Osteoblast (primary cell): ENCODE measurements around the gene COL13A1. TPM values are rescaled to one million over a fixed set of nuclear protein-coding genes. Genes with fewer than 3 reads are reported as not detected.

Experiments used
- DNase-seq: peaks from one replicate; pipeline ENCODE4 v3.0.0; 2011; ENCODE audit warnings: low spot score, mixed read lengths; ENCODE audit not compliant: insufficient read length; ENCODE audit errors: missing footprints
- H2AFZ ChIP-seq: 2 replicates; pipeline ENCODE4 v1.6.0; 2011; ENCODE audit warnings: mild to moderate bottlenecking, low read length
- H3K27ac ChIP-seq: 2 replicates; pipeline ENCODE4 v1.5.1; 2011; ENCODE audit warnings: mild to moderate bottlenecking, low read depth, low read length, moderate library complexity
- H3K27me3 ChIP-seq: 2 replicates; pipeline ENCODE4 v1.6.0; 2012; ENCODE audit warnings: mild to moderate bottlenecking, control low read depth, inconsistent platforms, low read length, moderate library complexity; ENCODE audit not compliant: insufficient read depth
- H3K36me3 ChIP-seq: 2 replicates; pipeline ENCODE4 v1.5.1; 2011; ENCODE audit warnings: mild to moderate bottlenecking, low read length, control low read depth, moderate library complexity; ENCODE audit not compliant: insufficient read depth
- H3K4me1 ChIP-seq: 2 replicates; pipeline ENCODE4 v1.5.1; 2011; ENCODE audit warnings: mild to moderate bottlenecking, low read length, control low read depth, moderate library complexity; ENCODE audit not compliant: insufficient read depth
- H3K4me2 ChIP-seq: 2 replicates; pipeline ENCODE4 v1.6.0; 2011; ENCODE audit warnings: mild to moderate bottlenecking, low read length; ENCODE audit not compliant: insufficient read depth
- H3K4me3 ChIP-seq: fragments of 200-600 bp; sonication (generic); 3 replicates; pipeline ENCODE4 v1.5.1; 2012; ENCODE audit warnings: mild to moderate bottlenecking, low read length, inconsistent platforms; ENCODE audit not compliant: insufficient read depth
- H3K79me2 ChIP-seq: 2 replicates; pipeline ENCODE4 v1.6.0; 2012; ENCODE audit warnings: mild to moderate bottlenecking, low read length, control low read depth, inconsistent platforms; ENCODE audit not compliant: insufficient read depth
- H3K9me3 ChIP-seq: 2 replicates; pipeline ENCODE4 v1.5.1; 2011; ENCODE audit warnings: low read depth, low read length, control low read depth
- H4K20me1 ChIP-seq: 2 replicates; pipeline ENCODE4 v1.6.0; 2012; ENCODE audit warnings: mild to moderate bottlenecking, low read length, control low read depth; ENCODE audit not compliant: insufficient read depth
- total RNA-seq: library from RNA; depleted of rRNA; stranded (reverse); fragments of >200 nt; gene quantifications from 2 replicates; pipeline ENCODE4 v1.2.3, GENCODE V29; 2012
- TF ChIP-seq, protein P1 (sequence below): IDR thresholded peaks from 2 replicates; pipeline ENCODE4 v1.5.1; 2011; ENCODE audit warnings: mild to moderate bottlenecking, low read depth, low read length, moderate library complexity; ENCODE audit errors: extremely low read depth

Gene COL13A1
- total RNA-seq, 1 donor, result 1.1 TPM

DNA sequence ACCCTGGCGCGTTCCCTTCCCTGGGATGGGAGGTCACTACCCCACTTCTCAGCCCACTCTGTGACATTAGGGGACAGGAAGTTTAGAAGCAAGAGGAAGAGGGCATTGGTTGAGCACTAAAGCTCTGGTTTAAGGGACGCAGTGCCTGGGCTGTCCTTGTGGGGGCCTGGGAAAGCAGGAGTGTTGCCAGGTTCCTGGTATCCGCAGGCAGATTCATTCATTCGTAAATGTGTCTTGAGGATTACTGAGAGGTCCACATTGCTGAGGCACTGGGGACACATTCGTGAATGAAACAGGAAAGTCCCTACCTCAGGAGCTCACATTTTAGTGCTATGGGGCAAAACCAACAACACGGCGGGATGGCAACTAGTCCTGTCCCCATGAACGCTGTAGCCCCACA, 69.4 kb downstream of the COL13A1 start:
- no peak overlapping the region for H3K27ac ChIP-seq
- peaks cover 35% of the 10 kb centered on the region for H3K4me1 ChIP-seq
- no peak overlapping the region for H3K4me3 ChIP-seq
- peak; percentile 62 for DNase-seq
- TF ChIP-seq, protein P1, sequence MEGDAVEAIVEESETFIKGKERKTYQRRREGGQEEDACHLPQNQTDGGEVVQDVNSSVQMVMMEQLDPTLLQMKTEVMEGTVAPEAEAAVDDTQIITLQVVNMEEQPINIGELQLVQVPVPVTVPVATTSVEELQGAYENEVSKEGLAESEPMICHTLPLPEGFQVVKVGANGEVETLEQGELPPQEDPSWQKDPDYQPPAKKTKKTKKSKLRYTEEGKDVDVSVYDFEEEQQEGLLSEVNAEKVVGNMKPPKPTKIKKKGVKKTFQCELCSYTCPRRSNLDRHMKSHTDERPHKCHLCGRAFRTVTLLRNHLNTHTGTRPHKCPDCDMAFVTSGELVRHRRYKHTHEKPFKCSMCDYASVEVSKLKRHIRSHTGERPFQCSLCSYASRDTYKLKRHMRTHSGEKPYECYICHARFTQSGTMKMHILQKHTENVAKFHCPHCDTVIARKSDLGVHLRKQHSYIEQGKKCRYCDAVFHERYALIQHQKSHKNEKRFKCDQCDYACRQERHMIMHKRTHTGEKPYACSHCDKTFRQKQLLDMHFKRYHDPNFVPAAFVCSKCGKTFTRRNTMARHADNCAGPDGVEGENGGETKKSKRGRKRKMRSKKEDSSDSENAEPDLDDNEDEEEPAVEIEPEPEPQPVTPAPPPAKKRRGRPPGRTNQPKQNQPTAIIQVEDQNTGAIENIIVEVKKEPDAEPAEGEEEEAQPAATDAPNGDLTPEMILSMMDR, result no peak
- H3K9me3 ChIP-seq, result no peaks in the 10 kb centered on the region
- no peak overlapping the region for H2AFZ ChIP-seq
- no peaks in the 10 kb centered on the region for H4K20me1 ChIP-seq
- H3K79me2 ChIP-seq, result no peaks in the 10 kb centered on the region
- no peaks in the 10 kb centered on the region for H3K27me3 ChIP-seq
- no peaks in the 10 kb centered on the region for H3K36me3 ChIP-seq
- no peak overlapping the region for H3K4me2 ChIP-seq

DNA sequence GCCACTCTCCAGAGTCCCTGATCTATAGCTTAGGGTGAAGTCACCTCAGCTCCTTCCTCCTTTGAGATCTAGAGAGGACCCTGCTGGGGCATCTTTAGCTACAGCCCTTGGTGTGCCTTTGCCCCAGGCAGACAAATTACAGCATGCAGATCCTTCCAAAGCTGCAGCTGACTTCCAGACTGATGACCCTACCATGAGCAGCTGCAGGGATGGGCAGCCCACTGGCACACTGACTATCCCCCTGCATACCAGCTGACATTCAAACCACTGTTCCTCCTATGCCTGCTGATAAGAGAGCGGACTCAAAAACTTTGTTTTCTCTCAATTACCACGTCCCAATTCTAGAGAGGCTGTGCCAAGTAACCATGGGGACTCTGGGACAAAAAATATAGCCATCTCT, 70.6 kb downstream of the COL13A1 start:
- H3K79me2 ChIP-seq, result no peaks in the 10 kb centered on the region
- no peaks in the 10 kb centered on the region for H3K27me3 ChIP-seq
- H3K4me3 ChIP-seq, result no peak overlapping the region
- H3K36me3 ChIP-seq, result no peaks in the 10 kb centered on the region
- TF ChIP-seq, protein P1, result no peak
- H2AFZ ChIP-seq, result no peak overlapping the region
- H3K9me3 ChIP-seq, result no peaks in the 10 kb centered on the region
- peak; percentile 23 for DNase-seq
- H3K4me1 ChIP-seq, result peaks cover 24% of the 10 kb centered on the region
- no peaks in the 10 kb centered on the region for H4K20me1 ChIP-seq
- H3K4me2 ChIP-seq, result no peak overlapping the region
- H3K27ac ChIP-seq, result no peak overlapping the region

DNA sequence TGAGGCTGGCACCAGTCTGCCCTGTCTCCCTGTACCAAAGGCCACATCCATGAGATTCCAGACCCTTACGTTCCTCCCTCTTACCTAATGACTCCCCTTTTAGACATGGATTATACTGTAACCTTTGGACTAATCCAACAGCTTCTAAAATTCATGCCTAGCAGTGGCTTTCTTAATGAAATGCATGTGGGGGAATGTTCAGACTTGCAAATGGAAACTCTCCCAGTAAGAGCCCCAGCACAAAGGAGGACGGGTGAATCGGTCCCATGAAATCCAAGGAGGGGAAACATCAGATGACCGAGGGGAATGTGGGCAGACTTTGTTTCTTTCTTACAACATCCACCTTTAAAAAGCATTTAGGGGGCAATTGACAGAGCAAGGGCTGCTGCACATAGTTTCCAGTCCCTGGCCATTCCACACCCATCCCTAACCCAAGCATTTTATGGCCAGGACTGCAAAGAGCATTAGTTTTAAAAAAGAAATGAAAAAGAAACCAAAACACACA, 71.5 kb downstream of the COL13A1 start:
- Histone ChIP-seq H3K4me1 (peaks cover 23% of the 10 kb centered on the region), H3K27ac (no peak overlapping the region), H3K79me2 (no peaks in the 10 kb centered on the region), H4K20me1 (no peaks in the 10 kb centered on the region), H3K36me3 (no peaks in the 10 kb centered on the region), H3K4me2 (no peak overlapping the region), H3K27me3 (no peaks in the 10 kb centered on the region), H2AFZ (no peak overlapping the region), H3K9me3 (no peaks in the 10 kb centered on the region), H3K4me3 (no peak overlapping the region)
- peak; percentile 26 for DNase-seq
- TF ChIP-seq, protein P1, result no peak

DNA sequence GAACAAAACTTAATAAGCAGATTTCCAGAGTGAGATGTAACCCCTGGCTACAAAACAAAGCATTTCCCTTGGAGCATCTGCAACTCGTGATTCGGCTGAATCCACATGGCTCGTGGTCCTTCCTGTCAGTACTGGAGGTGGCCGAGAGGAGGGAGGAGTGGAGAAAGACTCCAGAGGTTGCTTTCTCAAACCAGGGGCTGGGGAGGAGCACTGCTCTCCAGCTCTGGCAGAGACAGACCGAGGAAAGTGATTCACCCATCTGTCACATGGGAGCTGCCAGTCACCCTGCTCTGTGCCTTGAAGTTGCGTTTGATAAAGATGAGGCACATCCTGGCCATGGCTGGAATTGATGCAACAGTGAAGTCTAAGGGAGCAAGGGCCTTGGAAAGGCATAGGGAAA, 72.7 kb downstream of the COL13A1 start:
- Histone ChIP-seq H3K9me3 (no peaks in the 10 kb centered on the region), H3K27ac (peak overlapping the region; percentile 12), H3K4me2 (peak overlapping the region; percentile 25), H4K20me1 (no peaks in the 10 kb centered on the region), H3K79me2 (no peaks in the 10 kb centered on the region), H3K27me3 (no peaks in the 10 kb centered on the region), H2AFZ (no peak overlapping the region), H3K36me3 (no peaks in the 10 kb centered on the region), H3K4me3 (no peak overlapping the region), H3K4me1 (peaks cover 15% of the 10 kb centered on the region)
- DNase-seq, result peak; percentile 95
- TF ChIP-seq, protein P1, result peak; percentile 5
